H1 (cell line): ENCODE data around the gene CORO2B.

ENCODE experiments used
- BRCA1 ChIP-seq: IDR thresholded peaks from 2 replicates; pipeline ENCODE4 v1.6.1; 2012; ENCODE audit warnings: low read depth, low read length, improper control_type of control experiment
- KDM5A ChIP-seq: fragments of 200-600 bp; IDR thresholded peaks from 2 replicates; pipeline ENCODE4 v1.7.1; 2012; ENCODE audit warnings: mild to moderate bottlenecking, low read length, inconsistent platforms, mixed read lengths
- TF ChIP-seq, protein P1 (sequence below), 3 experiments: IDR thresholded peaks; 1 replicate in 2 of 3; 2 replicates in 1 of 3; pipeline versions ENCODE4 v1.5.1 to v1.6.1; 2011; ENCODE audit warnings: low read length in 3 of 3, mild to moderate bottlenecking in 3 of 3, inconsistent platforms in 2 of 3, low read depth in 1 of 3, moderate library complexity in 1 of 3; ENCODE audit not compliant: insufficient read depth in 1 of 3; ENCODE audit errors: control extremely low read depth in 1 of 3

DNA sequence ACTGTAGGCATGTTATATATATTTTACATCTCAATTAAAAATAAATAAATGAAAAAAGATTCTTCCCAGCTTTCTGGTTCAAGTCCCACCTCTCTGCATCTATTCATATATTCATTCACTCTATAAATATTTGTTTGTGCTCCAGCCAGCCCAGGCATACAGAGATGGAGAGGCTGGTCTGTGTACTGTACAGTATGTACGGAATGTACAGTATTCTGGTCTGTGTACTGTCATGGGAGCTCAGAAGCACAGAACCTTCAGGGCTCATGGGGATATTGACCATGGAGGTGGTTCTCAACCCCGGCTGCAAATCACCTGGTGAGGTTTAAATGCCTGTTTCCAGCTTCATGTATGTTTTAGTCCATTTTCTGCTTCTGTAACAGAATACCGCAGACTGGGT is 13.8 kb downstream of the CORO2B start:
- no peak for TF ChIP-seq KDM5A
- TF ChIP-seq, protein P1, sequence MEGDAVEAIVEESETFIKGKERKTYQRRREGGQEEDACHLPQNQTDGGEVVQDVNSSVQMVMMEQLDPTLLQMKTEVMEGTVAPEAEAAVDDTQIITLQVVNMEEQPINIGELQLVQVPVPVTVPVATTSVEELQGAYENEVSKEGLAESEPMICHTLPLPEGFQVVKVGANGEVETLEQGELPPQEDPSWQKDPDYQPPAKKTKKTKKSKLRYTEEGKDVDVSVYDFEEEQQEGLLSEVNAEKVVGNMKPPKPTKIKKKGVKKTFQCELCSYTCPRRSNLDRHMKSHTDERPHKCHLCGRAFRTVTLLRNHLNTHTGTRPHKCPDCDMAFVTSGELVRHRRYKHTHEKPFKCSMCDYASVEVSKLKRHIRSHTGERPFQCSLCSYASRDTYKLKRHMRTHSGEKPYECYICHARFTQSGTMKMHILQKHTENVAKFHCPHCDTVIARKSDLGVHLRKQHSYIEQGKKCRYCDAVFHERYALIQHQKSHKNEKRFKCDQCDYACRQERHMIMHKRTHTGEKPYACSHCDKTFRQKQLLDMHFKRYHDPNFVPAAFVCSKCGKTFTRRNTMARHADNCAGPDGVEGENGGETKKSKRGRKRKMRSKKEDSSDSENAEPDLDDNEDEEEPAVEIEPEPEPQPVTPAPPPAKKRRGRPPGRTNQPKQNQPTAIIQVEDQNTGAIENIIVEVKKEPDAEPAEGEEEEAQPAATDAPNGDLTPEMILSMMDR (IDR thresholded peaks at IDR 0.05; ENCODE audit: control extremely low read depth in 1 of 3, insufficient read depth in 1 of 3, low read depth in 1 of 3, low read length in 3 of 3): no peak
- no peak for TF ChIP-seq BRCA1
